Heart right ventricle (tissue), 16 donors: ENCODE results near the gene C1QL3. TPM values are rescaled to one million over a fixed set of nuclear protein-coding genes. Genes with fewer than 3 reads are reported as not detected.

Experiments used
- ATAC-seq, 8 donors: fragments of 200-7000 bp; cut with Tn5 transposase; one replicate each; pipeline ENCODE4 v1.9.1; 2020; ENCODE audit warnings: mild to moderate bottlenecking in 8 of 8, moderate library complexity in 8 of 8, moderate number of reproducible peaks in 1 of 8
- DNase-seq, 2 donors: peaks; one replicate each; pipeline ENCODE4 v3.0.0-alpha.2; 2020
- H3K27ac ChIP-seq, 10 donors: fragments of 200-600 bp; sonication (generic) in 2 of 10; one replicate each; pipeline versions ENCODE4 v1.5.0 to v1.8.0; 2020 to 2022; ENCODE audit warnings: mild to moderate bottlenecking in 3 of 10
- H3K27me3 ChIP-seq, 7 donors: fragments of 200-600 bp; one replicate each; pipeline ENCODE4 v1.8.0; 2021 to 2022; ENCODE audit warnings: mild to moderate bottlenecking in 2 of 7
- H3K36me3 ChIP-seq, 9 donors: fragments of 200-600 bp; sonication (generic) in 1 of 9; one replicate each; pipeline versions ENCODE4 v1.5.0 to v1.8.0; 2020 to 2022; ENCODE audit warnings: mild to moderate bottlenecking in 2 of 9
- H3K4me1 ChIP-seq, 9 donors: fragments of 200-600 bp; sonication (generic) in 1 of 9; one replicate each; pipeline versions ENCODE4 v1.5.0 to v1.8.0; 2020 to 2022; ENCODE audit warnings: mild to moderate bottlenecking in 4 of 9
- H3K4me3 ChIP-seq, 10 donors: fragments of 200-600 bp; sonication (generic) in 2 of 10; one replicate each; pipeline versions ENCODE4 v1.5.0 to v1.8.0; 2020 to 2022; ENCODE audit warnings: mild to moderate bottlenecking in 7 of 10, moderate library complexity in 2 of 10
- H3K9me3 ChIP-seq, 11 donors: fragments of 200-600 bp in 10 of 11; sonication (generic) in 2 of 11; one replicate each; pipeline versions ENCODE4 v1.5.0 to v1.8.0; 2013 to 2022; ENCODE audit warnings: mild to moderate bottlenecking in 2 of 11, control low read depth in 1 of 11, moderate library complexity in 1 of 11
- CTCF ChIP-seq, 9 donors: fragments of 200-600 bp; sonication (generic) in 2 of 9; IDR thresholded peaks; one replicate each; pipeline versions ENCODE4 v1.5.0 to v1.8.0; 2021 to 2022; ENCODE audit warnings: antibody characterized with exemption in 9 of 9, mild to moderate bottlenecking in 5 of 9, moderate library complexity in 1 of 9
- WGBS, 2 donors: extraction: QIAGEN DNeasy Blood & Tissue Kit; methylation state at CpG; one replicate each; pipeline ENCODE4 v1.1.7; 2013; ENCODE audit warnings: inconsistent platforms in 1 of 2; 5-methylcytosine and 5-hydroxymethylcytosine counted together
- intact Hi-C, 10 donors: fragments of 100-400 bp; cut with DNase I; formaldehyde crosslinking; loops; one replicate each; pipeline versions ENCODE4 v1.11.1 to v1.14.2; 2022
- long read RNA-seq, 3 donors: library from polyadenylated mRNA; unstranded; transcript quantifications; one replicate each; pipeline ENCODE4 v2.0.0, GENCODE V29; 2020 to 2021
- polyA plus RNA-seq, 2 donors: library from polyadenylated mRNA; stranded (reverse); fragments of 200-250 nt; gene quantifications; one replicate each; pipeline ENCODE4 v1.2.3, GENCODE V29; 2013
- total RNA-seq, 10 donors: library from RNA; stranded (reverse); fragmentation: NEBNext Ultra II Directional in 3 of 10; extraction: Animal tissue kit (Norgen Biotek cat#: 25700) in 3 of 10; gene quantifications; one replicate each; pipeline versions ENCODE4 v1.2.1 to v1.2.4, GENCODE V29; 2021 to 2023
- donor health status: Arrhythmogenic right ventricular cardiomyopathy.
- donor health status: ischemic (EF 13 %, LVEDD 7.1; RV severe dilation, severe dysfunction).
- donor health status: healthy with polysubstance abuse.
- donor health status: DM: no; HTN: yes; CAD: no.
- donor health status: DM: no; HTN: no; CAD: no.
- donor health status: ischemic (EF 25% LVEDD 6.9; RV normal size, moderate dysfunction).
- donor health status: ischemic (EF 25% LVEDD 5.7; RV mildly dilated, moderate dysfunction).
- donor health status: healthy.
- donor health status: DM: yes; HTN: yes; CAD: no.
- donor health status: Ischemic cardiomyopathy.
- donor health status: ischemic (EF 35%, LVEDD 5.7; RV mildly dilated, moderate dysfunction).
- donor health status: nonischemic (EF 11% LVEDD 7.7; RV severe dilation, severe dysfunction).
- donor health status: DM: yes; HTN: yes; CAD: no.
- donor health status: PGD.
- donor health status: ischemic (EF 29% LVEDD 5.4; RV normal size, mild dysfunction).
- donor health status: nonischemic (EF 23%, LVEDD 6.1; RV moderate dilation, normal function).

Gene C1QL3
- total RNA-seq: under 1 TPM in 2 of 10 donors, not detected in 8; 0.10 to 0.24 TPM
- polyA plus RNA-seq: under 1 TPM in 1 of 2 donors, not detected in 1; 0.03 TPM
- long read RNA-seq, donor 1: 0 reads
- long read RNA-seq, donor 2: 0 reads
- long read RNA-seq, donor 3: 0 reads

DNA sequence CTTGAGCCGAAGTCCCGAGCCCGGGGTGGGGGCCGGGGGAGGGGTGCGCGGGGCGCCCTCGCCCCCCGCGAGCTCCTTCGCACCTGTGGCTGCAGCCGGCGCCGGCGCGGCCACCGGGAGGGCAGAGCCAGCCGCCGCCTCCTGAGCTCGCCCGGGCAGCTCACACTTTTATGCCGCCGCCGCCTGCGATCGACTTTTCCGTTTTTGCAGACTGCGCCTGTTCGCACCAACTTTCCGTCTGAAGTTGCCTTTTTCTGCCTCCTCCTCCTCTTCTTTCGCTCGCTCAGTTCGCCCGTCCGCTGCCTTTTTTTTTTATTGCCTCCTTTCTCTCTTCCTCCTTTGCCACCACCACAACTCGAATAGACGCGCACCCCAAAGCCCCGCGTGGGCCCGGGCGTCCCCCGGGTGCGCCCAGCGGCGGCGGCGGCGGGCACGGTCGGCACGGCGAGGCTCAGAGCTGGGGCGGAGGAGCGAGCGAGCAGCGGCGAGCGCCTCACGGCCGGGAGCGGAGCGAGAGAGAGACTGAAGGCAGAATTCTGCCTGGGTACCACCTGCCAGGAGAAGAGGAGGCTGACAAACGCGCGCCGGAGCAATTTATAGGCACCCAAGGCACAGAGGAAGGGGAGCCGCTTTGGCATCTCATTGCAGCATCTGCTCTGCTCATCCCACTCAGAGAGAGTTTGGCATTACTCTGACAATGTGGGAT lies at the start of gene C1QL3:
Gene C1QL3 (minus strand): TSS at position 569 of the 706 bp plus-strand sequence. CDS start 814 bp downstream, outside the sequence.
- ATAC-seq: peak in 2 of 8 donors; percentile 63 to 67
- Histone ChIP-seq H3K27me3 (peaks cover 13 to 56% (median 45%) of the 10 kb centered on the region in 7 donors), H3K36me3 (no peaks in the 10 kb centered on the region), H3K27ac (no peak within 1 kb of the TSS), H3K9me3 (no peaks in the 10 kb centered on the region), H3K4me1 (peaks cover 0 to 24% (median 18%) of the 10 kb centered on the region in 9 donors), H3K4me3 (peak within 1 kb of the TSS; percentile 38 to 61 (median 50))
- no peak for TF ChIP-seq CTCF (IDR thresholded peaks at IDR 0.05)
- 1% methylated on average over 68 of the region's 68 CpGs for WGBS, 2 donors
- intact Hi-C loops: no loop called here
- no peak for DNase-seq

DNA sequence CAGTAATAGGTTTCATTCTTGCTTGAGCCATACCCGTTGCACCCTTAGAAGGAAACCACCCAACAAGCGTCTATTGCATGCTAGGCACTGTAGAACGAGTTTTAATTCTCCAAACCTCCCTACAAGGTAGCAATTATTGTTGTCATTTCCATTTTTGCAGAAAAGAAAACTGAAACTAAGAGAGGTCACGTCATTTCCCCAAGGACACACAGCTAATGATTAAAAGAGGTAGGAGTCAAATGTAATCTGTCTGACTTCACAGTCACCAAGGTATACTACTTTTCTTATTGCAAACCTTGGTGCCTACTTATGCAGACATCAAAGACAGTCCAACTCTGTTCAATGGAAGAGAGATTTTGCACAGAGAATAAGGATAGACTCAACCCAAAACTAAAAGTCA lies 49.1 kb upstream of the C1QL3 start:
- peaks cover 0 to 6% (median 0%) of the 10 kb centered on the region in 9 donors for H3K4me1 ChIP-seq
- TF ChIP-seq CTCF (IDR thresholded peaks at IDR 0.05): no peak
- H3K36me3 ChIP-seq: no peaks in the 10 kb centered on the region
- 74 to 79% methylated on average over 4 of the region's 4 CpGs for WGBS, 2 donors
- no peak for DNase-seq
- no peak overlapping the region for H3K27ac ChIP-seq
- H3K4me3 ChIP-seq: no peak overlapping the region
- peaks cover 0 to 7% (median 0%) of the 10 kb centered on the region in 11 donors for H3K9me3 ChIP-seq
- peaks cover 0 to 5% (median 0%) of the 10 kb centered on the region in 7 donors for H3K27me3 ChIP-seq
- no peak for ATAC-seq
- intact Hi-C loops: no loop called here

DNA sequence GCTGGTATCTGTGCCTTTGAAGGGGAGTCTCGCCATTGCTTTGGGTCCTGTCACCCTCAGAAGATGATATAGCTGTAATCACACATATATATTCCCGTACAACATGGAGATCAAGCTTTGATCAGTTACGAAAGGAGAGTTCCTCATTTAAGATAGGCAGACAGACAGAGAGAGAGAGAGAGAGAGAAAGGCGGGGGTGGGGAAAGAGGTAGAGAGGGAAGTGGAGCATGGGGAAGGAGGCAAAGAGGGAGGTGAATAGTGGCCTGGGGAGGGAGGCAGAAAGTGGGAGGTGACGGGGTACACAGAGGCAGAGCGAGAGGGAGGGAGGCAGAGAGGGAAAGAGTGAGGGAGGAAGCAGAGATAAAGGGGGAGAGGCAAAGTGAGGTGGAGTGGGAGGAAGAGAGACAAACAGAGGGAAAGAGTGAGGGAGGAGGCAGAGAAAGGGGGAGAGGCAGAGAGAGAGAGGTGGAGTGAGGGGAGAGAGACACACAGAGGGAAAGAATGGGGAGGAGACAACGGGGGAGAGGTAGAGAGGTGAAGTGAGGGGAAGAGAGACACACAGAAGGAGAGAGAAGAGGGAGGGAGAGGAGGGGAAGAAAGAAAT lies 44.6 kb upstream of the C1QL3 start:
- Histone ChIP-seq H3K27ac (no peak overlapping the region), H3K9me3 (no peaks in the 10 kb centered on the region), H3K4me1 (peaks cover 0 to 6% (median 0%) of the 10 kb centered on the region in 9 donors), H3K4me3 (no peak overlapping the region), H3K36me3 (no peaks in the 10 kb centered on the region), H3K27me3 (peaks cover 0 to 5% (median 0%) of the 10 kb centered on the region in 7 donors)
- no peak for DNase-seq
- intact Hi-C loops: no loop called here
- 60 to 61% methylated on average over 7 of the region's 7 CpGs for WGBS, 2 donors
- ATAC-seq: no peak
- no peak for TF ChIP-seq CTCF (IDR thresholded peaks at IDR 0.05)

DNA sequence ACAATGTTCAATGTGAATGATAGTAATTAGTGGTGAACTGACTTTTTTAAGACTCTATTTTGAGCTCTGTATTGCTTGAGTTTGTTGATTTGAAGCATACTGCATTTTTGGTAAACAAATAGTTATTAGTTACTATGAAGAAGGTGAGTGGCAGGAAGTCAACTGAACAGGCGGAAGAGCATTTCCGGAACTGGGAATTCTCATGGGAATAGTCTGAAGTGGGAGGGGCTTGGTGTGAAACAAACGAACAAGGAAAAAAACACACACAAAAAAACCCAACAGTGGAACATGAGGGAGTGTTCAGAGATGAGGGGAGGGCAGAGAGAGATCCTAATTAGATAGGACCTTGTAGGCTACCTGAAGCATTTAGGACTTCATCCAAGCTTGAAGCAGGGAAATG lies 43.9 kb upstream of the C1QL3 start:
- no peak for ATAC-seq
- Histone ChIP-seq H3K9me3 (no peaks in the 10 kb centered on the region), H3K4me1 (peaks cover 0 to 6% (median 0%) of the 10 kb centered on the region in 9 donors), H3K27ac (no peak overlapping the region), H3K4me3 (no peak overlapping the region), H3K36me3 (no peaks in the 10 kb centered on the region), H3K27me3 (peaks cover 0 to 3% (median 0%) of the 10 kb centered on the region in 7 donors)
- WGBS, 2 donors: 27 to 50% methylated on average over 3 of the region's 3 CpGs
- no peak for DNase-seq
- no peak for TF ChIP-seq CTCF (IDR thresholded peaks at IDR 0.05)
- intact Hi-C loops: no loop called here
